Measurements from ENCODE around the gene ARHGEF17.

ARHGEF17 gene

GRCh38 chr11:73395297-73396208 lies 87.5 kb downstream of the ARHGEF17 start:
- DNase-seq (ENCODE audit: low spot score) = no peak

- no peak for DNase-seq (ENCODE audit: low spot score)
These were observed 88.3 kb downstream of the ARHGEF17 start for GRCh38 chr11:73396251-73396930.

- DNase-seq (ENCODE audit: low spot score) = no peak
These were observed 88.9 kb downstream of the ARHGEF17 start for GRCh38 chr11:73396985-73397384.

- no peak for DNase-seq (ENCODE audit: low spot score)
These were observed 89.5 kb downstream of the ARHGEF17 start for GRCh38 chr11:73397468-73398131.

- DNase-seq (ENCODE audit: low spot score) = no peak
These were observed 90.1 kb downstream of the ARHGEF17 start for GRCh38 chr11:73398132-73398526.

- no peak for DNase-seq (ENCODE audit: low spot score)
These were observed 90.6 kb downstream of the ARHGEF17 start for GRCh38 chr11:73398721-73399120.

GRCh38 chr11:73399159-73399590 lies 91.1 kb downstream of the ARHGEF17 start:
- DNase-seq (ENCODE audit: low spot score) = no peak

- no peak for DNase-seq (ENCODE audit: low spot score)
These were observed 91.6 kb downstream of the ARHGEF17 start for GRCh38 chr11:73399636-73400035.

GRCh38 chr11:73400293-73400692 lies 92.2 kb downstream of the ARHGEF17 start:
- DNase-seq (ENCODE audit: low spot score) = no peak

GRCh38 chr11:73401217-73401923 lies 93.3 kb downstream of the ARHGEF17 start:
- no peak for DNase-seq (ENCODE audit: low spot score)

- no peak for DNase-seq (ENCODE audit: low spot score)
These were observed 94.1 kb downstream of the ARHGEF17 start for GRCh38 chr11:73401924-73402833.

GRCh38 chr11:73402834-73403185 lies 94.7 kb downstream of the ARHGEF17 start:
- no peak for DNase-seq (ENCODE audit: low spot score)

- DNase-seq (ENCODE audit: low spot score) = no peak
These were observed 95.5 kb downstream of the ARHGEF17 start for GRCh38 chr11:73403541-73403940.

- DNase-seq (ENCODE audit: low spot score) = peak; percentile 87
These were observed 96.0 kb downstream of the ARHGEF17 start for GRCh38 chr11:73404048-73404447.

- DNase-seq (ENCODE audit: low spot score) = no peak
These were observed 96.5 kb downstream of the ARHGEF17 start for GRCh38 chr11:73404506-73405145.

- DNase-seq (ENCODE audit: low spot score) = no peak
These were observed 97.1 kb downstream of the ARHGEF17 start for GRCh38 chr11:73405146-73405510.

- DNase-seq (ENCODE audit: low spot score) = no peak
These were observed 98.1 kb downstream of the ARHGEF17 start for GRCh38 chr11:73406131-73406530.

GRCh38 chr11:73406619-73407018 lies 98.5 kb downstream of the ARHGEF17 start:
- no peak for DNase-seq (ENCODE audit: low spot score)

- no peak for DNase-seq (ENCODE audit: low spot score)
These were observed 101.4 kb downstream of the ARHGEF17 start for GRCh38 chr11:73409431-73409830.

GRCh38 chr11:73410627-73411026 lies 102.6 kb downstream of the ARHGEF17 start:
- no peak for DNase-seq (ENCODE audit: low spot score)

- no peak for DNase-seq (ENCODE audit: low spot score)
These were observed 103.0 kb downstream of the ARHGEF17 start for GRCh38 chr11:73411031-73411430.

Measured in Ammon's horn (tissue), 1 donor.